SIG-M5 (cell line): ENCODE measurements around the gene NCBP1.
"Not testable (repeated sequence)": the region's sequence is repeated elsewhere in the genome, so short reads cannot be mapped to it uniquely, and the experiment has no call there.

Experiments
- DNase-seq: peaks from one replicate; lab custom pipeline; 2025; lab: John Stamatoyannopoulos, UW

The NCBP1 gene

GRCh38 chr9:97632985-97633858, at the start of gene NCBP1, which contains the start of gene TSTD2:
TSS of gene NCBP1 (plus strand) at chr9:97633821. CDS start at chr9:97633882, 61 bp downstream.
TSS of gene TSTD2 (minus strand) at chr9:97633368. CDS start at chr9:97627562, 5,806 bp downstream.
- peak; percentile 97 for DNase-seq

- not testable (repeated sequence) for DNase-seq
These were observed 48.8 kb upstream of the NCBP1 start for GRCh38 chr9:97584778-97585177.

- not testable (repeated sequence) for DNase-seq
These were observed 46.7 kb upstream of the NCBP1 start for GRCh38 chr9:97586909-97587308.

- DNase-seq = no peak
These were observed 42.1 kb upstream of the NCBP1 start for GRCh38 chr9:97591535-97591934.

GRCh38 chr9:97592126-97592525, 41.5 kb upstream of the NCBP1 start:
- no peak for DNase-seq

- no peak for DNase-seq
These were observed 39.7 kb upstream of the NCBP1 start for GRCh38 chr9:97593960-97594359.

- DNase-seq = no peak
These were observed 39.2 kb upstream of the NCBP1 start for GRCh38 chr9:97594381-97594921.

- DNase-seq = no peak
These were observed 36.7 kb upstream of the NCBP1 start for GRCh38 chr9:97596906-97597305.

GRCh38 chr9:97598461-97599288, 34.9 kb upstream of the NCBP1 start:
- no peak for DNase-seq

GRCh38 chr9:97599314-97599846, 34.2 kb upstream of the NCBP1 start:
- no peak for DNase-seq

GRCh38 chr9:97600531-97601227, 32.9 kb upstream of the NCBP1 start:
- DNase-seq = no peak

- DNase-seq = no peak
These were observed 32.3 kb upstream of the NCBP1 start for GRCh38 chr9:97601228-97601898.

- no peak for DNase-seq
These were observed 31.2 kb upstream of the NCBP1 start for GRCh38 chr9:97602430-97602829.

GRCh38 chr9:97604901-97605645, 28.5 kb upstream of the NCBP1 start:
- DNase-seq = no peak

- no peak for DNase-seq
These were observed 18.1 kb upstream of the NCBP1 start for GRCh38 chr9:97615439-97616072.

- DNase-seq = no peak
These were observed 15.6 kb upstream of the NCBP1 start for GRCh38 chr9:97617939-97618416.

- not testable (repeated sequence) for DNase-seq
These were observed 13.6 kb upstream of the NCBP1 start for GRCh38 chr9:97620063-97620462.

GRCh38 chr9:97622483-97622882, 11.1 kb upstream of the NCBP1 start:
- not testable (repeated sequence) for DNase-seq

- DNase-seq = no peak
These were observed 9.7 kb upstream of the NCBP1 start for GRCh38 chr9:97623946-97624345.

GRCh38 chr9:97625620-97626019, 8.0 kb upstream of the NCBP1 start:
- DNase-seq = no peak
